HG02884 (cell line): ENCODE data around the gene RPL34.

Experiments used
- ATAC-seq: cut with Tn5 transposase; IDR thresholded peaks from one replicate; pipeline ENCODE4 v1.9.1; 2021; ENCODE audit warnings: mild to moderate bottlenecking, moderate library complexity; ENCODE audit not compliant: unreplicated experiment

The RPL34 gene

DNA sequence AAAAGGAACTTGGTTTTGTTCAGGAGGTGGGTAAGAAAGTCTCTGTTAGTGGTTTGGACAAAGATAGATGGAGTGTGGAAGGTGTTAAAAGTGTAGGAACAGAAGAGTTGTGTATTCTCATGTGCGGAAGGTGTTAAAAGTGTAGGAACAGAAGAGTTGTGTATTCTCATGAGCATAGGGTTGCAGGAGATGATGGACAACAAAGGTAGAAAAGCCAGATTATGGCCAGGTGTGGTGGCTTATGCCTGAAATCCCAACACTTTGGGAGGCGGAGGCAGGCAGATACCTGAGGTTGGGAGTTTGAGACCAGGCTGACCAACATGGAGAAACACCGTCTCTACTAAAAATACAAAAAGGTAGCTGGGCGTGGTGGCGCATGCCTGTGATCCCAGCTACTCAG is 2.5 kb downstream of the RPL34 start:
- ATAC-seq, result no peak

GRCh38 chr4:108624263-108625056 is 4.1 kb downstream of the RPL34 start:
- ATAC-seq, result no peak

DNA sequence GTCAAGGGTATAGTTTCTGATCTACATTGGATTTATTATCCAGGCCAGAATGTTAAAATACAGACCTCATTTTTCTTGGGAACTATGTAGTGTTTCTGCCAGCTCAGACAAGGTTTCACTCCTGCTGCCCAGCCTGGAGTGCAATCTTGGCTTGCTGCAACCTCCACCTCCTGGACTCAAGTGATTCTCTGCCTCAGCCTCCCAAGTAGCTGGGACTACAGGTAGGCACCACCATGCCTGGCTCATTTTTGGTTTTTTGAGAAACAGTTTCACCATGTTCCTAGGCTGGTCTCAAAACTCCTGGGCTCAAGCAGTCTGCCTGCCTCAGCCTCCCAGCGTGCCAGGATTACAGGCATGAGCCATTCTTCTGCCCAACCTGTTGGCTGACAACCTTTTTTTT is 5.7 kb downstream of the RPL34 start:
- no peak for ATAC-seq

DNA sequence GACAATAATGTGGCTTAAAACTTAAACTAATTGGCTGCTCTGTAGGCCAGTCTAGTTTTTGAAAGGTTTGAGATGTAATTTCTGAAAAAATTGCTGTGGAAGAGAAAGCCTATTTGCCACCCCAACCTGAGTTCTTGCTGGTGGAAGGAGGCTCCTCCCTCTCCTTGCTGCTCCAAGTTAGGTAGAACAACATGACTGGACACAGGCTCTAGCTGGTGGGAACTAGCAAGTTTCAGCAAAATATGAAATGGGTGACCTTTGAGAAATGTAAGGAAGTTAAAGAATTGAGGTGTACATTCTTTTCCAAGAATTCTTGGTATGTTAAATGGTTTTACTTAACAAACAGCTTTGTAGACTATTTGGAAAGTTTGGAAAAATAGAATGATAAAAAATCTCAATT is 8.0 kb downstream of the RPL34 start:
- no peak for ATAC-seq

DNA sequence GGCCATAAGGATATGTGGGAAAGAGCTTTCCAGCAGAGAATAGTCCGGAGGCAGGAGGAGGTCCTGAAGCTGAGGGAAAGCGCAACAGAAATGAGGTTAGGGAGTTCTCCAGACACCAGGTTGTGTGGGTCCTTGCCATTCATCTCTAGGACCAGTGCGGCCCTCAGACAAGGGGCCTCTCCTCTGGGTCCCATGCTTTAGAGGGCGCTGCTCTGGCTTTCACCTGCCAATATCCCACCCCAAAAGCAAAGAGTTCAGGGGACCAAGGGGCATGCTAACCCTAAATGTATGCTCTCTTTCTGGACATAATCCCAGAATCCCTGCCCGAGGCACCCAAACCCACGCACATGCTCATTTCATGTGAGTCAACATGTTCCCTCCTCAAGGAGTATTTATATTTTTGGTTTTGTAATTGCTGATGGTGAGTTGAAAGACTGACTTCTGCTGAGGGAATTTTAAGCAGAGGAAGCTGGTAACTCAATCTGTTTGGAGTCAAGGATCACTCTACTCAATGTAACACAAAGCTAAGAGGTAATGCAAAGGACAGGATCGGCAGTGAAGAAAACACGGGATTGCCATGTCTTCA is 14.8 kb downstream of the RPL34 start:
- no peak for ATAC-seq

GRCh38 chr4:108636246-108636645 is 15.9 kb downstream of the RPL34 start:
- no peak for ATAC-seq

- ATAC-seq, result no peak
These were observed 17.5 kb downstream of the RPL34 start for GRCh38 chr4:108637856-108638255.

GRCh38 chr4:108644237-108644636 is 23.9 kb downstream of the RPL34 start:
- ATAC-seq, result no peak

DNA sequence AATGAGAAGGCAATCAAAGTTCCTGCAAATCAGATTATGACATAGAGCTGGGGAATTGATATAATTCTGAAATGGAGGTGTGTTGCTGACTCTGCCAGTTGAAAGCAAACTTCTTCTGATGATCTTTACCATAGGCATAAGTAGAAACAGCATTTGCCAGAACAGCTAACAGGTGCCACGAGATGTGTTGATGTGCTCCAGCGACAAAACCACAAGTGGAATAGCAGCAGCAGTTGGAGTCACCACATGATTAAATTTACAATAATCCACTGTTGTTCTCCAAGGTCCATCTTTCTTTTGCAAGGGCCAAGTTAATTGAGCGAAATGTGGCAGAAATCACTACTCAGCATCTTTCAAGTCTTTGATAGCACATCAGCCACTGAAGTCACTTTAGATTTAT is 26.3 kb downstream of the RPL34 start:
- ATAC-seq, result no peak

DNA sequence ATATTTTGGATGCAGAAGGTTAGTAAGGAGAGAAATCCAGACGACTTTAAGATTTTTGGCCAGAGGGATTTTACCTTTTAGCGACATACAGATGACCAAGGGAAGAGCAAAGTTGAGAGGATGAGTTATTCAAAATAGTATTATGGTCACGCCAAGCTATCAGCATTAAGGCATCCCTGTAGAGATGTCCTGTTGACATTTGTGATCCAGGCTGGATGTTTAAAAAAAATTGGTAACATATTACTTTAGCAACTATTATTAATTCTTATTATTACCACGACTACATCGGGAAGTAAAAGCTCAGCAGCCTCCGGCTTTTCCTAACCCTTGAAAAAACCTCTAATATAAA is 29.5 kb downstream of the RPL34 start:
- ATAC-seq, result peak; percentile 11

- ATAC-seq, result peak; percentile 89
These were observed 30.0 kb downstream of the RPL34 start, which contains the start of gene OSTC for GRCh38 chr4:108650212-108651013. Gene OSTC (plus strand): TSS chr4:108650599. CDS start chr4:108650656, 57 bp downstream.

GRCh38 chr4:108651014-108651791 is 30.8 kb downstream of the RPL34 start:
- no peak for ATAC-seq

DNA sequence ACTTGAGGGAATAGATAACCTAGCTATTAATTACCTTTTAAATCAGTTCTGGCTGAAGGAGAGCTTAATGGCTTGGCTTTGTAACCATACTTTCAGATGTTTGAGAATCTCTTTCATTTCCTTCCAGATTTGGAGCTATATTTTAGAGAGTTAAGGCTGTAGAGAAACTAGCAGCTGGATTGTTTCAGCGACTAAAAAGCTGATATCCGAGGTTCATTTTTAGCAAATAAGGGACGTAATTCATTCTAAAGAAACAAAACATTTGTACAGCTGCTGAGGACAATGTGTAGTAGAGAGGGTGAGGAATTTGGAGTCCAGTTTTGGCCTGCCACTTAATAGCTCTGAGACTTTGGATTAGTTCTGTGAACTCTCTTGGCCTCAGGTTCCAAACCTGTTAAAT is 42.3 kb downstream of the RPL34 start:
- no peak for ATAC-seq

DNA sequence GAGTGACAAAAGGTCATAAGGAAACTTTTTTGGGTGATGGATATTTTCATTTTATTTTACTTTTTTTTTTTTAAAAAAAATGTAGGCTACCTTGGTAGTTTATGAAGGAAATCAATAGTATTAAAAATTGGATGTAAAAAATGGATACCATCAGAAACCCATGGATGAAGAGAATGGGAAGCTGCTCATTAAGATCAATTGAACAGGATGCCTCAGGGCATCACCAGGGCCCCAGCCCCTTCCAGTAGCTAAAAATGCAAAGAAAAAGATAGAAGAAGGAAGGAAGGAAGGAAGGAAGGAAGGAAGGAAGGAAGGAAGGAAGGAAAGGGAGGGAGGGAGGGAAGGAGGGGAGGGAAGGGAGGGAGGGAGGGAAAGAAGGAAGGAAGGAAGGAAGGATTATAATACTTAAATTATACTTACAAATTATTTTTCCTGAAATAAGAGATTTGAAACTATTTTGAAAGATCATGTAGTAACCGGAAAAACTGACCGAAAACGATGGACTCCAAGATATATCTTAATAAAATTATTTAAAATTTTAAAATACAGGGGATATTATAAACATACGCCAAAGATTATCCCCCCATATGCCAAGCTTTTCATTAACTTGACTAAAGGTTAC is 54.1 kb downstream of the RPL34 start:
- no peak for ATAC-seq
